Measurements from ENCODE around the gene IL17REL.

The IL17REL gene

DNA sequence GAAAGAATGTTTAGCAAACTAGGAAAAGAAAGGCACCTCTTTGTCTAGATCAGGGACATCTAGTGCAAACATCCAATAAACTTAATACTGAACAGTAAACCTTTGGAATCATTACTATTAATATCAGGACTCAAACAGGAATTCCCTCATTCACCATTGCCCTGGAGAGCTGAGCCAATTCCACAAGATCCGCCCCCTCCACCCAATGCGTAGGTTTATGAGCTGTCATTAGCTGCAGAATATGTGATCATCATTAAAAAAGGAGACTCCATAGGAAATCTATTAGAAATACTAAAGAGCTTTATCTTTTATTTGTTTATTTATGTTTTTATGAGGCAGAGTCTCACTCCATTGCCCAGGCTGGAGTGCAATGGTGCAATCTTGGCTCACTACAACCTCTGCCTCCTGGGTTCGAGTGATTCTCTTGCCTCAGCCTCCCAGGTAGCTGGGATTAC, 5.5 kb downstream of the IL17REL start:
- no peak overlapping the region for H4K8ac ChIP-seq (ENCODE audit: low read depth, low read length)
- no peak overlapping the region for H3K9ac ChIP-seq (ENCODE audit: low read depth, low read length, poor library complexity)
- H2BK15ac ChIP-seq (ENCODE audit: low read length) = no peak overlapping the region
- no peak overlapping the region for H4K91ac ChIP-seq (ENCODE audit: low read depth, low read length, poor library complexity)
- no peak overlapping the region for H3K23ac ChIP-seq (ENCODE audit: low read depth, low read length, poor library complexity)
- no peak overlapping the region for H2AFZ ChIP-seq (ENCODE audit: low read length)
- no peak overlapping the region for H2AK5ac ChIP-seq (ENCODE audit: low read depth, low read length)
- no peak overlapping the region for H2BK5ac ChIP-seq (ENCODE audit: low read length)
- H2BK12ac ChIP-seq (ENCODE audit: low read length) = no peak overlapping the region
- H3K36me3 ChIP-seq (replicated peaks in 1 of 2; ENCODE audit: control insufficient read depth in 2 of 2, insufficient read depth in 2 of 2, low read length in 2 of 2) = no peaks in the 10 kb centered on the region
- H3K4me3 ChIP-seq (ENCODE audit: low read length in 2 of 2) = no peak overlapping the region
- no CpG with 5 or more reads among the region's 3 CpGs for WGBS, 2 donors (ENCODE audit: extremely low coverage in 2 of 2, insufficient read length in 2 of 2, insufficient replicate concordance in 1 of 2)
- no peaks in the 10 kb centered on the region for H3K79me1 ChIP-seq (ENCODE audit: low read depth, low read length)
- peaks cover 4 to 81% (median 23%) of the 10 kb centered on the region in 3 experiments for H3K27me3 ChIP-seq (ENCODE audit: control insufficient read depth in 3 of 3, insufficient read depth in 3 of 3, low read depth in 1 of 3, low read length in 3 of 3)
- no peak overlapping the region for H3K4ac ChIP-seq (ENCODE audit: low read length)
- H3K18ac ChIP-seq (ENCODE audit: low read length) = no peak overlapping the region
- peaks cover 0 to 2% of the 10 kb centered on the region in 2 donors for H3K9me3 ChIP-seq (replicated peaks in 1 of 2; ENCODE audit: control insufficient read depth in 2 of 2, insufficient read depth in 1 of 2, low read depth in 1 of 2, low read length in 2 of 2)
- H3K14ac ChIP-seq (ENCODE audit: low read length) = no peak overlapping the region
- H2BK120ac ChIP-seq (ENCODE audit: low read depth, low read length) = no peak overlapping the region
- DNase-seq (ENCODE audit: low spot score) = no peak
- no peak overlapping the region for H3K4me2 ChIP-seq (ENCODE audit: insufficient read depth, low read length, poor library complexity, severe bottlenecking)
- no peak overlapping the region for H3K27ac ChIP-seq (replicated peaks; ENCODE audit: low read length)
- peaks cover 0 to 6% of the 10 kb centered on the region in 2 donors for H3K4me1 ChIP-seq (ENCODE audit: control insufficient read depth in 2 of 2, insufficient read depth in 1 of 2, low read depth in 1 of 2, low read length in 2 of 2)

DNA sequence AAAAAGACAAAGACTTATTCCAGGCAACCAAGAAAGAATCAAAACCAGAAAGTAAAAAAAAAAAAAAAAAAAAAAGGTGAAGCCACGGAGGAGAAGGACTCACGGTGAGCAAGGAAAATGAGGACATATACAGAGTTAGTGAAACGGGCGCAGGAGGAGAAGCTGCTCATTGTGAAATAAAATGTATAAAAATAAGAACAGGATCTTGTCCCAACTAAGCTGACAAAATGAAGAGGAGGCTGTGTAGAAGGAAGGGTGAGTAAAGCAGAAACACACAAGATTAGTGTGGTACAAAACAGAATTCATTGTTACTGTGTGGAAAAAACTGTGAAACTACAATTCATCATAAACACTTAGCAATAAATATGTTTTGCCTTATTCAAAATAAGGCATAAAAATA, 7.6 kb downstream of the IL17REL start:
- no peak overlapping the region for H2BK12ac ChIP-seq (ENCODE audit: low read length)
- H3K9me3 ChIP-seq (replicated peaks in 1 of 2; ENCODE audit: control insufficient read depth in 2 of 2, insufficient read depth in 1 of 2, low read depth in 1 of 2, low read length in 2 of 2) = peaks cover 0 to 2% of the 10 kb centered on the region in 2 donors
- H2AK5ac ChIP-seq (ENCODE audit: low read depth, low read length) = no peak overlapping the region
- no peak overlapping the region for H3K23ac ChIP-seq (ENCODE audit: low read depth, low read length, poor library complexity)
- H3K79me1 ChIP-seq (ENCODE audit: low read depth, low read length) = no peaks in the 10 kb centered on the region
- no CpG with 5 or more reads among the region's 4 CpGs for WGBS, 2 donors (ENCODE audit: extremely low coverage in 2 of 2, insufficient read length in 2 of 2, insufficient replicate concordance in 1 of 2)
- H4K91ac ChIP-seq (ENCODE audit: low read depth, low read length, poor library complexity) = no peak overlapping the region
- no peak overlapping the region for H3K18ac ChIP-seq (ENCODE audit: low read length)
- no peak overlapping the region for H3K27ac ChIP-seq (replicated peaks; ENCODE audit: low read length)
- no peaks in the 10 kb centered on the region for H3K36me3 ChIP-seq (replicated peaks in 1 of 2; ENCODE audit: control insufficient read depth in 2 of 2, insufficient read depth in 2 of 2, low read length in 2 of 2)
- no peak overlapping the region for H2AFZ ChIP-seq (ENCODE audit: low read length)
- H3K9ac ChIP-seq (ENCODE audit: low read depth, low read length, poor library complexity) = no peak overlapping the region
- H3K4me2 ChIP-seq (ENCODE audit: insufficient read depth, low read length, poor library complexity, severe bottlenecking) = no peak overlapping the region
- H2BK15ac ChIP-seq (ENCODE audit: low read length) = no peak overlapping the region
- H3K4ac ChIP-seq (ENCODE audit: low read length) = no peak overlapping the region
- H3K14ac ChIP-seq (ENCODE audit: low read length) = no peak overlapping the region
- peaks cover 2 to 83% (median 13%) of the 10 kb centered on the region in 3 experiments for H3K27me3 ChIP-seq (ENCODE audit: control insufficient read depth in 3 of 3, insufficient read depth in 3 of 3, low read depth in 1 of 3, low read length in 3 of 3)
- H2BK5ac ChIP-seq (ENCODE audit: low read length) = no peak overlapping the region
- DNase-seq (ENCODE audit: low spot score) = no peak
- H3K4me3 ChIP-seq (ENCODE audit: low read length in 2 of 2) = no peak overlapping the region
- no peak overlapping the region for H2BK120ac ChIP-seq (ENCODE audit: low read depth, low read length)
- H4K8ac ChIP-seq (ENCODE audit: low read depth, low read length) = no peak overlapping the region
- H3K4me1 ChIP-seq (ENCODE audit: control insufficient read depth in 2 of 2, insufficient read depth in 1 of 2, low read depth in 1 of 2, low read length in 2 of 2) = peaks cover 0 to 11% of the 10 kb centered on the region in 2 donors

GRCh38 chr22:50002791-50003190, 9.8 kb downstream of the IL17REL start:
- H3K27me3 ChIP-seq (ENCODE audit: control insufficient read depth in 3 of 3, insufficient read depth in 3 of 3, low read depth in 1 of 3, low read length in 3 of 3) = peaks cover 3 to 80% (median 17%) of the 10 kb centered on the region in 3 experiments
- H3K79me1 ChIP-seq (ENCODE audit: low read depth, low read length) = no peaks in the 10 kb centered on the region
- WGBS, 2 donors (ENCODE audit: extremely low coverage in 2 of 2, insufficient read length in 2 of 2, insufficient replicate concordance in 1 of 2) = no CpG with 5 or more reads among the region's 7 CpGs

DNA sequence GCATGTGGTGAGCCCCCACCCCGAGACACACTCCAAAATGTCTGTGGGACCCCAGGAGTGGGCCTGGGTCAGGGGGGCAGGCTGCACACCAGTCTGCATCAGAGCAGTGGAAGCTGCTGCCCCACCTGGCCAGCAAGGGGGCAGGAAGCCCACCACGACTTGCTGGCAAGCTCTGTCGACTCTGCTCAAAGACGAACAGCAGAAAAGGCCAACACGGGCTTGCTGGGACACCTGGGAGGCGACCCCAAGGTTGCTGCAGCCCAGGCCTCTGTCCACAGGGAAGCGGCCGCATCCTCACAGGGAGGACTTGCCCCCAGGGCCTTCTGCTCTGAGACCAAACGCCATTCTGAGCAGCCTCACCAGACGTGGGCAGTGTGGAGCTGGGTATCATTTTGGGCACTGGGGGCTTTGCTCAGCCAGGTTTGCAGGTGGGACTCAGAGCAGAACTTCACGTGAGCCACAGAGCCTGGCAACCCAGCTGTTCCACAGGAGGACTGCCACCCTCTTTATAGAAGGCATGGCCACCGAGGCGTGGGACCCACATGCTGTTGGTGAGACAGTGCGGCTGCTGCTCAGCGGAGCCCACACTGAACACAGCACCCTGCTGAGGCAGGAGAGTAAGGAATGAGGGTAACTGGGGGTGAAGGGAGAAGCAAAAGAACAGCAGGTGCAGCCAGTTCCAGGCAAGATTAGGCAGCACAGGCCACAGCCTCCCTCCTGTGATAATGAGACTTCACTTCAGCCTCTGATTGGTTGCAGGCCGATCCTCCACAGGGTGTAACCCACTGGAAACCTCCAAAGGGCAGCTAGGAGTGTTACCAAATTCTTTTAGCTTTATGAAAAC, 11.0 kb downstream of the IL17REL start:
- no CpG with 5 or more reads among the region's 16 CpGs for WGBS, 2 donors (ENCODE audit: extremely low coverage in 2 of 2, insufficient read length in 2 of 2, insufficient replicate concordance in 1 of 2)
- peaks cover 0 to 20% of the 10 kb centered on the region in 2 donors for H3K4me1 ChIP-seq (ENCODE audit: control insufficient read depth in 2 of 2, insufficient read depth in 1 of 2, low read depth in 1 of 2, low read length in 2 of 2)
- DNase-seq (ENCODE audit: low spot score) = no peak

More at GRCh38 chr22:50002791-50003190, 9.8 kb downstream of the IL17REL start:
- no peak overlapping the region for H2BK120ac ChIP-seq (ENCODE audit: low read depth, low read length)
- H3K14ac ChIP-seq (ENCODE audit: low read length) = peak overlapping the region; percentile 31
- H2AFZ ChIP-seq (ENCODE audit: low read length) = no peak overlapping the region
- H3K18ac ChIP-seq (ENCODE audit: low read length) = no peak overlapping the region
- H4K91ac ChIP-seq (ENCODE audit: low read depth, low read length, poor library complexity) = no peak overlapping the region
- H3K4me3 ChIP-seq (ENCODE audit: low read length in 2 of 2) = no peak overlapping the region
- H2AK5ac ChIP-seq (ENCODE audit: low read depth, low read length) = no peak overlapping the region
- H3K4me1 ChIP-seq (ENCODE audit: control insufficient read depth in 2 of 2, insufficient read depth in 1 of 2, low read depth in 1 of 2, low read length in 2 of 2) = peaks cover 0 to 20% of the 10 kb centered on the region in 2 donors
- H4K8ac ChIP-seq (ENCODE audit: low read depth, low read length) = no peak overlapping the region
- H2BK15ac ChIP-seq (ENCODE audit: low read length) = no peak overlapping the region
- H3K4me2 ChIP-seq (ENCODE audit: insufficient read depth, low read length, poor library complexity, severe bottlenecking) = no peak overlapping the region
- no peak overlapping the region for H2BK5ac ChIP-seq (ENCODE audit: low read length)
- H3K9me3 ChIP-seq (replicated peaks in 1 of 2; ENCODE audit: control insufficient read depth in 2 of 2, insufficient read depth in 1 of 2, low read depth in 1 of 2, low read length in 2 of 2) = peaks cover 0 to 3% of the 10 kb centered on the region in 2 donors
- peak overlapping the region; percentile 65 for H3K23ac ChIP-seq (ENCODE audit: low read depth, low read length, poor library complexity)
- no peak overlapping the region for H2BK12ac ChIP-seq (ENCODE audit: low read length)
- H3K27ac ChIP-seq (replicated peaks; ENCODE audit: low read length) = no peak overlapping the region
- H3K36me3 ChIP-seq (replicated peaks in 1 of 2; ENCODE audit: control insufficient read depth in 2 of 2, insufficient read depth in 2 of 2, low read length in 2 of 2) = no peaks in the 10 kb centered on the region
- H3K4ac ChIP-seq (ENCODE audit: low read length) = no peak overlapping the region
- no peak overlapping the region for H3K9ac ChIP-seq (ENCODE audit: low read depth, low read length, poor library complexity)
- no peak for DNase-seq (ENCODE audit: low spot score)

More for the DNA sequence above, 11.0 kb downstream of the IL17REL start:
- Histone ChIP-seq H2AFZ (ENCODE audit: low read length) (peak overlapping the region; percentile 20), H2AK5ac (ENCODE audit: low read depth, low read length) (peak overlapping the region; percentile 83), H3K27me3 (ENCODE audit: control insufficient read depth in 3 of 3, insufficient read depth in 3 of 3, low read depth in 1 of 3, low read length in 3 of 3) (peaks cover 3 to 72% (median 17%) of the 10 kb centered on the region in 3 experiments), H2BK120ac (ENCODE audit: low read depth, low read length) (no peak overlapping the region), H3K36me3 (replicated peaks in 1 of 2; ENCODE audit: control insufficient read depth in 2 of 2, insufficient read depth in 2 of 2, low read length in 2 of 2) (no peaks in the 10 kb centered on the region), H3K18ac (ENCODE audit: low read length) (peak overlapping the region; percentile 27), H3K9ac (ENCODE audit: low read depth, low read length, poor library complexity) (no peak overlapping the region), H3K4ac (ENCODE audit: low read length) (no peak overlapping the region), H3K14ac (ENCODE audit: low read length) (no peak overlapping the region), H2BK12ac (ENCODE audit: low read length) (peak overlapping the region; percentile 30), H2BK5ac (ENCODE audit: low read length) (no peak overlapping the region), H4K8ac (ENCODE audit: low read depth, low read length) (peak overlapping the region; percentile 82), H3K9me3 (replicated peaks in 1 of 2; ENCODE audit: control insufficient read depth in 2 of 2, insufficient read depth in 1 of 2, low read depth in 1 of 2, low read length in 2 of 2) (peaks cover 0 to 3% of the 10 kb centered on the region in 2 donors), H4K91ac (ENCODE audit: low read depth, low read length, poor library complexity) (no peak overlapping the region), H3K79me1 (ENCODE audit: low read depth, low read length) (no peaks in the 10 kb centered on the region), H3K4me2 (ENCODE audit: insufficient read depth, low read length, poor library complexity, severe bottlenecking) (no peak overlapping the region), H3K27ac (replicated peaks; ENCODE audit: low read length) (no peak overlapping the region), H3K4me3 (ENCODE audit: low read length in 2 of 2) (no peak overlapping the region), H2BK15ac (ENCODE audit: low read length) (peak overlapping the region; percentile 92), H3K23ac (ENCODE audit: low read depth, low read length, poor library complexity) (peak overlapping the region; percentile 31)

Data from neuronal stem cell (in vitro differentiated cells).